TTC549 (cell line): ENCODE measurements around the gene MAPK6.

ENCODE experiments used
- FAIRE-seq: peaks from 2 replicates; lab custom pipeline; 2012; peaks lifted over from hg19 to GRCh38; lab: Jason Lieb, UNC

The MAPK6 gene

GRCh38 chr15:52010633-52011595, 8.1 kb upstream of the MAPK6 start:
- no peak for FAIRE-seq

- no peak for FAIRE-seq
These were observed 7.3 kb upstream of the MAPK6 start for GRCh38 chr15:52011711-52012144.

GRCh38 chr15:52012210-52012609, 6.8 kb upstream of the MAPK6 start:
- FAIRE-seq: no peak

- no peak for FAIRE-seq
These were observed 5.7 kb upstream of the MAPK6 start for GRCh38 chr15:52013151-52013791.

- no peak for FAIRE-seq
These were observed 4.4 kb upstream of the MAPK6 start for GRCh38 chr15:52014616-52015015.

- no peak for FAIRE-seq
These were observed 2.7 kb upstream of the MAPK6 start for GRCh38 chr15:52016316-52016715.

GRCh38 chr15:52018244-52018643, 775 bp upstream of the MAPK6 start:
- no peak for FAIRE-seq

- no peak for FAIRE-seq
These were observed 588 bp downstream of the MAPK6 start for GRCh38 chr15:52019394-52020220.

GRCh38 chr15:52020221-52021085, 1.4 kb downstream of the MAPK6 start:
- no peak for FAIRE-seq

GRCh38 chr15:52021128-52021671, 2.2 kb downstream of the MAPK6 start:
- FAIRE-seq: no peak

- FAIRE-seq: no peak
These were observed 3.0 kb downstream of the MAPK6 start for GRCh38 chr15:52021892-52022540.

GRCh38 chr15:52023169-52023922, 4.3 kb downstream of the MAPK6 start:
- no peak for FAIRE-seq

GRCh38 chr15:52028431-52029093, 9.5 kb downstream of the MAPK6 start:
- FAIRE-seq: no peak

- no peak for FAIRE-seq
These were observed 11.0 kb downstream of the MAPK6 start for GRCh38 chr15:52030010-52030409.

GRCh38 chr15:52031556-52031955, 12.5 kb downstream of the MAPK6 start:
- no peak for FAIRE-seq

GRCh38 chr15:52037889-52038505, 19.0 kb downstream of the MAPK6 start:
- no peak for FAIRE-seq

- FAIRE-seq: no peak
These were observed 21.1 kb downstream of the MAPK6 start for GRCh38 chr15:52039925-52040781.
